Stimulated activated memory B cell treated with anti-CD40 and anti-IgM and Interleukin-4, amounts not matched to agents 10 μg/mL and 1 μg/mL and 100 μg/mL, for 72 hours (primary cell): ENCODE data around the gene PASK.
"Not testable (repeated sequence)": the region's sequence is repeated elsewhere in the genome, so short reads cannot be mapped to it uniquely, and the experiment has no call there.

Experiments used
- ATAC-seq: fragments of 150-1000 bp; cut with Tn5 transposase; 2 replicates; pipeline ENCODE4 v1.10.0; 2021
- H3K27ac Mint-ChIP-seq: one replicate; pipeline ENCODE4 v1.8.0; 2022; ENCODE audit warnings: mild to moderate bottlenecking, mixed read lengths
- H3K27me3 Mint-ChIP-seq: one replicate; pipeline ENCODE4 v1.8.0; 2022; ENCODE audit warnings: mixed read lengths
- H3K36me3 Mint-ChIP-seq: one replicate; pipeline ENCODE4 v1.8.0; 2022; ENCODE audit warnings: mixed read lengths
- H3K4me1 Mint-ChIP-seq: one replicate; pipeline ENCODE4 v1.8.0; 2022; ENCODE audit warnings: mixed read lengths
- H3K4me3 Mint-ChIP-seq: one replicate; pipeline ENCODE4 v1.8.0; 2022; ENCODE audit warnings: mild to moderate bottlenecking, moderate library complexity, mixed read lengths
- H3K9me3 Mint-ChIP-seq: one replicate; pipeline ENCODE4 v1.8.0; 2022; ENCODE audit warnings: mixed read lengths

Gene PASK

DNA sequence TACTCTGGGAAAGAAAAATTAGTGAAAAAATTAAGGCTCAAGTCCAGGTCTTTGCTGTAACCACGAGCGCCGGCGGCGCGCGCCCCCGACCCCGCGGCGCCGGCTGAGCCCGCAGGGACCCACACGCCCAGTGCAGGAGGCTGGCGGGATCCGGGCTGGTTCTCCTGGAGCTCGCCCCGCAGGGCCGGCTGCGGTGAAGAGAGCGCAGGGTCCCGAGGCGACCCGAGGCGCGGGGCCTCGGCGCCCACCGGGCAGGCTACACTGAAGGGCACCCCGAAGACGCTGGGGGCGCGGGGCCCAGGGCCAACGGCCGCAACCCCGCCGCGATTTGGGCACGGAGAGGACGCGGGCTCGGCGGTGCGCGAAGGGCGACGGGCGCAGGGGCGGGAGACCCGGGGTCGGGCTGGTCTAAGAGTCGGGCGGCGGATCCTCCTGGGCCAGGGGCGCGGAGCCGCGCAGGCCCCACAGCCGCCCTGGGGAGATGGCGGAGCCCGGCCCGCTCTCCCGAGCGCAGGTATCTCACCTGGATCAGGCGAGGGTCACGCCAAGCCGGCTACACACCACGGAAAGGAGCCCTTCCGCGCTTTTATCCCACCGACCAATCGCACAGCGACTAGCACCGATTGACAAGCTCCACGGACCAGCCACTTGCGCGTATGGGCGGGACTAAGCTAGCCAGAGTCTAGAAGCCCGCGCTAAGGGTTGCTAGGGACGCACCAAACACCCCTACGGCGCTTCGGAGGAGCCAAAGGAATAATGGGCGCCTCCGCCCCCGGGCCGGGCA lies at the start of gene PASK:
TSS of gene PASK (minus strand) at position 582 of the 784 bp plus-strand sequence. CDS start 6,440 bp downstream, outside the sequence.
- Mint-ChIP-seq H3K4me3 (peak within 1 kb of the TSS; percentile 82), H3K4me1 (peaks cover 60% of the 10 kb centered on the region), H3K27me3 (no peaks in the 10 kb centered on the region), H3K9me3 (no peaks in the 10 kb centered on the region), H3K36me3 (peaks cover 17% of the 10 kb centered on the region), H3K27ac (peak within 1 kb of the TSS; percentile 81)
- peak; percentile 91 for ATAC-seq

DNA sequence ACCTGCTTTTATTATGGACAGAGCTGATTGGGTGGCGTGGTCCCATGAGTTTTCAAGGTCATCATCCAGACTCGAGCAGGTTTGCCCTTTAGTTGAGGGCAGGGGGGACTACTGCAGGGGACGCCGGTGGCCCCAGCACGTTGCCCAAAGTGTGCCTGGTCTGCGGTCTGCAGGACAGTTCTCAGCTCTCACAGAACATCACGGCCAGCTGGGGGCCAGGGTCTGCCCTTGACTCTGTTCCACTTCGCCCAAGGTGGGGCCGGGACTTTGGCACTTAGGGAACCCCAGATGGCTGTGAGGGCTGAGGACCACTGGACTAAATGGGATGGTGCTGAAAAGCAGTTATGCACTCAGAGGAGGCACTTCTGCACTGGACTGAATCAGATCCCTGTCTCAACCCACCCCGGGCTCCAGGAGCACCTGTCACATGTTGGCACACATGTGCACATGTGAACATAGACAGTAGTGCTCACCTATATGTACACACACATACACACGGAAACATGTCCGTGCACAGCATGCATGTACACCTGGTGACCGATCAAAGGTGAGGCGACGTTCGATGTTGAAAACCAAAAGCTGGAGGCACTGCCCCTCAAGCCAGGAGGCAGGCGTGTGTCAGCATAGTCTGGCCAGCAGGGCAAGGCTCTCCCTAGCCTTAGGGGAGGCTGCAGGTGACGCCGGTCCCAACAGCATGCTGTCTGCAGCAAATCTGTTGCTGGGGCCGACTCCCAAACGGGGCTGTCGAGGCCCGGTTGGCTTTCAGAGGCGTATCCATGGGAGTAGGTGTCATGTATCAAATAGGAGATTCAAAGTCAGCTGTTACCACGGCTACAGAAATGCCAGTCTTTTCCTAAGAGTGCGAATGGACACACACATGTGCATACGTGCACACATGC lies 49.4 kb upstream of the PASK start:
- H3K9me3 Mint-ChIP-seq: no peaks in the 10 kb centered on the region
- H3K27me3 Mint-ChIP-seq: peaks cover under 1% of the 10 kb centered on the region
- no peak for ATAC-seq
- H3K4me3 Mint-ChIP-seq: no peak overlapping the region
- no peak overlapping the region for H3K27ac Mint-ChIP-seq
- no peaks in the 10 kb centered on the region for H3K36me3 Mint-ChIP-seq
- H3K4me1 Mint-ChIP-seq: no peaks in the 10 kb centered on the region

DNA sequence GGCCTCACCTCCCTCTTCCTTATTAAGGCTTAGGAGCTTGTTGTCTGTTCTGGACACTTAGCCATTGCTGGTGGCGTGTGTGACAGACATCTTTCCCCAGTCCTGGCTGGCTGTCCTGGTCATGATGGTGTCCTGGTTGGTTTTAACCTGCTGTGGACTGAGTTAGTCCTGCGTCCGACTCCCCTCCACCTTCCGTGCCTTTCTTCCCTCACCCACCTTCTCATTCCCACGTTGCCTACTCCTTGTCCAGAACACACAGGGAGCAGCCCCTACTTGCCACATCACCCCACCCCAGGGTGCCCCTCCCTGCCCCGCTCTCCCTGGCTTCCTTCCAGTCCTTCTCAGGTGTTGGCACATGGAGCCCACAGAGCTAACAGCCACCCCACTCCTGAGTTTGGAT lies 48.7 kb upstream of the PASK start:
- H3K4me3 Mint-ChIP-seq: no peak overlapping the region
- no peak for ATAC-seq
- H3K36me3 Mint-ChIP-seq: no peaks in the 10 kb centered on the region
- no peak overlapping the region for H3K27ac Mint-ChIP-seq
- no peaks in the 10 kb centered on the region for H3K4me1 Mint-ChIP-seq
- H3K27me3 Mint-ChIP-seq: no peaks in the 10 kb centered on the region
- no peaks in the 10 kb centered on the region for H3K9me3 Mint-ChIP-seq

DNA sequence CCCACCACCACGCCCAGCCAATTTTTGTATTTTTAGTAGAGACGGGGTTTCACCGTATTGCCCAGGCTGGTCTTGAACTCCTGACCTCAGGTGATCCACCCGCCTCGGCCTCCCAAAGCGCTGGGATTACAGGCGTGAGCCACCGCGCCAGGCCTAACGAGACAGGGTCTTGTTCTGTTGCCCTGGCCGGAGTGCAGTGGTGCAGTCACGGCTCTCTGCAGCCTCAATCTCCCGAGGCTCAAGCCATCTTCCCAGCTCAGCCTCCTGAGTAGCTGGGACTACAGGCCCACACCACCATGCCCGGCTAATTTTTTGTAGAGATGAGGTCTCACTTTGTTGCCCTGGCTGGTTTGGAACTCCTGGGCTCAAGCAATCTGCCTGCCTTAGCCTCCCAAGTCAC lies 48.0 kb upstream of the PASK start:
- ATAC-seq, H3K36me3 Mint-ChIP-seq, H3K9me3 Mint-ChIP-seq, H3K27me3 Mint-ChIP-seq, H3K4me3 Mint-ChIP-seq, H3K4me1 Mint-ChIP-seq, H3K27ac Mint-ChIP-seq: not testable (repeated sequence)

DNA sequence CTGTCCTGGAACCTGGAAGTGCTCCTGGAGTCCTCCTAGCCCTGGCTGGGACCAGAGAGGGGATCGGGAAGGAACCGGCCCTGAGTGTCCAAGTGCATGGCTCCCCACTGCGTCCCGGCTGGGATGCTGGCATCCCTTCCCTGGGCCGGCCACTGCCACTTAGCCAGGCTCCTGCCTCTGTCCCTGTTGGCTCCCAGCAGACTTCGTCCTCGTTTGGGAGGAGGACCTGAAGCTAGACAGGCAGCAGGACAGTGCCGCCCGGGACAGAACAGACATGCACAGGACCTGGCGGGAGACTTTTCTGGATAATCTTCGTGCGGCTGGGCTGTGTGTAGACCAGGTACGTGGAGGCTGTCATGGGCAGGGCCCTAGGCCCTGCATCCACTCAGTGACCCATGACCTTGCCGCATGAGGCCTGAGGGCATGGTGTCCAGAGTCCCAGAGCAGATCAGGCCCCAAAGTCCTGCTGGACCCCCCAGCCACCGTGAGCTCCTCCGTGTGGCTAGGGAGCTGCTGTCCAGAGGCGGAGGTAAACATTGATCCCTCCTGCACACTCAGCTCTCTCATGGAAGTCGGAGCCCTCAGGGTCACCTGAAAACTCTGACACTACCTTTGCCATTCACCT lies 46.3 kb upstream of the PASK start:
- Mint-ChIP-seq H3K27me3 (no peaks in the 10 kb centered on the region), H3K9me3 (no peaks in the 10 kb centered on the region), H3K4me1 (no peaks in the 10 kb centered on the region), H3K27ac (no peak overlapping the region), H3K36me3 (no peaks in the 10 kb centered on the region), H3K4me3 (no peak overlapping the region)
- peak; percentile 29 for ATAC-seq

DNA sequence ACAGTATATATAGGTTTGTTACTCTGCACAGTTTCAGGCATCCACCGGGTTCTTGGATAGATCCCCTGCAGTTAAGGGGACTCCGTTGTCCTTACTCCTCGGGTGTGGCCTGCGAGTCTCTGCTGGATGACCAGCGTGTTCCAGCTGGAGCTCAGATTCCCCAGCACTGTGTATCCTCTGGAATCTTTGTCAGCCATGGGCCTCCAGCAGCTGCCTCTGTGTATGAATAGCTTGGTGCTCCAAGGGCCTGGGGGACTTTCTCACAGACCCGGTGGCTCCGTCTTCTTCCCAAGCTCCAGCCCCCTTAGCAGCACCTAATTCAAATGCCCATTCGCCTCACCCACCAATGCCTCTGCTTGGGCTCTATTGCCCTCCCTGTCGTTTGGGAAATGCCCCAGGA lies 45.5 kb upstream of the PASK start:
- no peaks in the 10 kb centered on the region for H3K27me3 Mint-ChIP-seq
- no peak overlapping the region for H3K4me3 Mint-ChIP-seq
- H3K27ac Mint-ChIP-seq: no peak overlapping the region
- H3K36me3 Mint-ChIP-seq: no peaks in the 10 kb centered on the region
- H3K4me1 Mint-ChIP-seq: no peaks in the 10 kb centered on the region
- H3K9me3 Mint-ChIP-seq: no peaks in the 10 kb centered on the region
- ATAC-seq: no peak

DNA sequence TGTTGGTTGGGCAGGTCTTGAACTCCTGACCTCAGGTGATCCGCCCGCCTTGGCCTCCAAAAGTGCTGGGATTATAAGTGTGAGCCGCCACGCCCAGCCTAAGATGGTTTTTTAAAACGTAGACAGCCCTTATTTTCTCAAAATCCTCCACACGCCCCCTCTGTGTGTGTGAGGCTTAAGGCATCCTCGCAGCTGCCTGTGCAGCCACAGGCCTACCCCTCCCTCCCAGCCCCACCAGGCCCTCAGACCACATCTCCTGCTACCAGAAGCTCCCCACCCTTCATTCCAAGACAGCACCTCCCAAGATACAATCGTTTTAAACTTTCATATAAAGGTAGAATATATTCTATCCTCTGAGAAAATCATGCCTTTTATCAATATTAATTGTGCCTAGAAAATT lies 44.0 kb upstream of the PASK start:
- Mint-ChIP-seq H3K27ac (no peak overlapping the region), H3K9me3 (no peaks in the 10 kb centered on the region), H3K4me3 (no peak overlapping the region), H3K27me3 (no peaks in the 10 kb centered on the region), H3K4me1 (peaks cover 5% of the 10 kb centered on the region), H3K36me3 (no peaks in the 10 kb centered on the region)
- no peak for ATAC-seq

DNA sequence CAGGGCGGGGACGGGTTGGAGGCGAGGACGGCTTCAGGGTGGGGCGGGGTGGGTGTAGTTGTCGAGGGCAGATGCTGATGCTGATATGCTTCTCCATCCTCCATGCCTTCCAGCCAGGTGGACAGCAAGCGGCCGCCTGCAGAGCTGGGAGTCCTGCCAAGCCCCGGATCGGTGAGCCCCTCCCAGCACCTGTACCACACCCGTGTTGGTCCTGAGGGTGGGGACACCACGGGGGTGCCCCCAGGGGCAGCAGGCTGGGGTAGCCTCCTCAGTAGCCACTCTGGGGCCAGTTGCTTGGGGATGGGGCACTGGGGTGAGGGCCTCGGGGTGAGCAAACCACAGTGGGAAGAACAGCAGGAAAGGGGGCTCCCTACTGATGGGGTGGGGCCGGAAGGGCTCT lies 41.8 kb upstream of the PASK start:
- ATAC-seq: no peak
- H3K27me3 Mint-ChIP-seq: peaks cover 11% of the 10 kb centered on the region
- no peak overlapping the region for H3K27ac Mint-ChIP-seq
- peaks cover 22% of the 10 kb centered on the region for H3K4me1 Mint-ChIP-seq
- H3K9me3 Mint-ChIP-seq: no peaks in the 10 kb centered on the region
- H3K36me3 Mint-ChIP-seq: no peaks in the 10 kb centered on the region
- no peak overlapping the region for H3K4me3 Mint-ChIP-seq

DNA sequence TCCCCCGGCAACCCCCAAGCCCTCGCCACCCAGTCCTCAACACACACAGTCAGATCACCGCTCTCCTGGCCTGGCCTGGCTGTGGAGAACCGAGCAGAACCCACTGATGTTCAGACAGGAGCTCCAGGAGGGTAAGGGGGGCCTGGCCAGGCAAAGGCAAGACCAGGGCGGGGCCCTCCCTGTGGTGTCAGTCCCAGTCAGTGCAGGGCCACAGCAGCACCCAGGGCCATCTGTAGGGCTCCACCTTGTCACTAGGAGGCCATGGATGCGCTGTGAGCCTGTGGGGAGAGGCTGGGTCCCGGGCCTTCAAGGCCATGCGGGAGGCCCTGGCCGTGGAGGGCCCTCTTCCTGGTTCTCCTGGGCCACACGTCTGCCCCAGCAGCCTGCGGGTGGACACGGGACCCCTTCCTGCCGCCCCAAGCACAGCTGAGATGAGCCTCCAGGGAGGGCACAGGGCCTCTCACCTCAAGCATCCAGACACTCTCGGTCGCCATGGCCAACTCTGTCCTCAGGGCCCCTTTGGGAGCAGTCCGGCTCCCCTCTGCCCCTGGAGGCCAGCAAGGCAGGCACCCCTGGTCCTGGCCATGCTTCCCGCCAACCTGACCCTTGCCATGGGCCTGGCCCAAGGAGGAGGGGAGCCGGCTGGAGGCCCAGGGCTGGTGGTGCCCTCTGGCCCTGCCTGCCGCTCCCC lies 41.2 kb upstream of the PASK start:
- peaks cover 11% of the 10 kb centered on the region for H3K27me3 Mint-ChIP-seq
- H3K4me1 Mint-ChIP-seq: peaks cover 22% of the 10 kb centered on the region
- peak; percentile 27 for ATAC-seq
- no peak overlapping the region for H3K4me3 Mint-ChIP-seq
- H3K27ac Mint-ChIP-seq: peak overlapping the region; percentile 17
- H3K36me3 Mint-ChIP-seq: no peaks in the 10 kb centered on the region
- no peaks in the 10 kb centered on the region for H3K9me3 Mint-ChIP-seq

DNA sequence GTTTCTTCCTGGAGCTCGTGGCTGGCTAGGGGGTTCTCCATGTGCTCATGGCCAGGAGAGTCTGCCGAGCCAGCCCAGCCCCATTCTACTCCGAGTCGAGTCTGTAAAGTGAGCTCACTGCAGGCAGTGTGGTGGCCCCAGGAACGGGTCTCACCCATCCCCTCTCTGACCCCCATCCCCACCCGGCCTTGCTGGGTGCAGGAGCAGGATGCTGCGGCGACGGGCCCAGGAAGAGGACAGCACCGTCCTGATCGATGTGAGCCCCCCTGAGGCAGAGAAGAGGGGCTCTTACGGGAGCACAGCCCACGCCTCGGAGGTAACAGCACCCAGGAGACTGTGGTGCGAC lies 40.6 kb upstream of the PASK start:
- ATAC-seq: no peak
- H3K36me3 Mint-ChIP-seq: peaks cover under 1% of the 10 kb centered on the region
- H3K4me1 Mint-ChIP-seq: peaks cover 22% of the 10 kb centered on the region

DNA sequence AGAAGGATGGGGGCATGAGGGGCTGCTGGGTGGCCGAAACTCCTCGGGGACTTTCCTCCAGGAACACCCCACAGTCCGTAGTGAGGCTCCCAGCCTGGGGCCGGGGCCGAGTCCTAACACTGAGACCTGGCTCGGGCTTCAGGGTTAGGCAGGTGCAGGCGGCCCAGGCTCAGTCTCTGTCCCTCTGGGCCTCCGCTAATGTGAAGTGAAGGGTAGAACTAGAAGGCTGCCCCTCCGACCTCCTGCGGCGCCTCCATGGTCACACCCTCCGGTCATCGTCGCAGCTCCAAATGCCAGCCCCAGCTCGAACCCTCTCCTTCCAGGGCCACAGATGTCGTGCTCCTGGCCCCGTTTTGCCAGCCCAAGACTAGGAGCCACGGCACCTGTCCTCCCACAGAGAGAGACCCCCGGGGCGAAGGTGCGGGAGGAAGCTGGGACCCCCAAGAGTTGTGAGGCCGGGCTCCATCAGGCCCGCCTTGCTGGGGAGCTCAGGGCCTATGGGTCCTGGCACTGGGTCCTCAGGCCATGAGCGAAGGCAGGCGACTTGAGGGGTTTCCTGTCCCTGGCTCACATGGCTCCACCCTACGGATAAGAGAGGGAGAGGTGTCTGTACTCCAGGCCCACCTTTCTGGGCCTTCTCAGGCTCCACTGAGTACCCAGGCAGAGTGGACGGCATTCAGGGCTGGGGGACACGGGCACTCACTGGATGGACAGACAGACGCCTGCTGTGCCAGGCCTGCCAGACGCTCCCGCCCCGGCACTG lies 40.0 kb upstream of the PASK start:
- H3K36me3 Mint-ChIP-seq: peaks cover 6% of the 10 kb centered on the region
- peaks cover 22% of the 10 kb centered on the region for H3K4me1 Mint-ChIP-seq
- no peak for ATAC-seq
- H3K9me3 Mint-ChIP-seq: no peaks in the 10 kb centered on the region
- H3K27me3 Mint-ChIP-seq: peaks cover 11% of the 10 kb centered on the region
- no peak overlapping the region for H3K4me3 Mint-ChIP-seq
- H3K27ac Mint-ChIP-seq: no peak overlapping the region

More for the DNA sequence above, 40.6 kb upstream of the PASK start:
- Mint-ChIP-seq H3K27me3 (peaks cover 11% of the 10 kb centered on the region), H3K27ac (no peak overlapping the region), H3K9me3 (no peaks in the 10 kb centered on the region), H3K4me3 (no peak overlapping the region)

DNA sequence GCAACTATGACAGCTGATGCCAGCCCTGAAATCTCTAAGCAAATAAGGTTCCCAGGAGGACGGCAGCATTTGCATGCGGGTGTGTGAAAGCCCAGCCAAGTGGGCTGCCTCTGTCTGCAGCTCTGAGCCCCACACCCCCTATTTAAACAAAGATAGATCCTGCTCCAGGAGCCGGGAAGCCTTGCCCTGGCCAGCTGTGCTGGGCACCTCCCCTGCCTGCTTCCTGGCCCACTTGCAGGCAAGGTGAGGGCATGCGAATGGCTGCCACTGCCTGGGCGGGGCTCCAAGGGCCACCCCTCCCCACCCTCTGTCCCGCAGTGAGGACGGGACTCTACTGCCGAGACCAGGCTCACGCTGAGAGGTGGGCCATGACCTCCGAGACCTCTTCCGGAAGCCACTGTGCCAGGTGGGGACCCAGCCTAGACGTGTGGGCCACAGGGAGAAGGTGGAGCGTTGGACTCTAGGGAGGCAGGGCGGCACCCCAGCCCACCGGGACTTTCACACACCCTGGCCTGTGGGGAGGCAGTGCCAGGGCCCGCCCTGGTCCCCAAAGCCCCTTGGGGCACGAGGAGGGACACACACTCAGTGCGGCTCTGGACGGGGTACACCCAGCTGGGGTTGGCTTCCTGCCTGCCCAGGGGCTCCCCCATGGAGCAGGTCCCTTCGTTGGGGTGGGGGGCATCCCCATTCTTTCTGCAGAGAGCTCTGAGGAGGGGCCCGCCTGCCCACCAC lies 39.3 kb upstream of the PASK start, which contains the start of gene ANO7:
TSS of gene ANO7 (plus strand) at position 317 of the 732 bp plus-strand sequence. CDS start 1,387 bp downstream, outside the sequence.
- H3K9me3 Mint-ChIP-seq: no peaks in the 10 kb centered on the region
- peaks cover 11% of the 10 kb centered on the region for H3K27me3 Mint-ChIP-seq
- H3K27ac Mint-ChIP-seq: peak within 1 kb of the TSS; percentile 11
- peaks cover 22% of the 10 kb centered on the region for H3K4me1 Mint-ChIP-seq
- H3K36me3 Mint-ChIP-seq: peaks cover 13% of the 10 kb centered on the region
- H3K4me3 Mint-ChIP-seq: peak within 1 kb of the TSS; percentile 50
- ATAC-seq: peak; percentile 49

DNA sequence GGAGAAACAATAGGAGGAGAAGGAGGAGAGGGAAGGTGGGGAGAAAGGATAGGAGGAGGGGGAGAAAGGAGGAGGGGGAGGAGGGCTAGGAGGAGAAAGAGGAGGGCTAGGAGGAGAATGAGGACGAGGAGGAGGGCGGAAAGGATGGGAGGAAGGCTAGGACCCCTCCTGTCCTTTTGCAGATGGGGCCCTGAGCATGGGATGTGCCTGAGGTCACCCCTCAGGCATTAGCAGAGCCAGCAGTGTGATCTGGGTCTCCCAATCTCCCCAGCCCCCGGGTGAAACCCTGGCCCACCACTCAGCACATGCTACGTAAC lies 38.6 kb upstream of the PASK start:
- Mint-ChIP-seq H3K27ac (peak overlapping the region; percentile 11), H3K4me3 (no peak overlapping the region), H3K36me3 (peaks cover 17% of the 10 kb centered on the region), H3K4me1 (peaks cover 22% of the 10 kb centered on the region), H3K9me3 (no peaks in the 10 kb centered on the region), H3K27me3 (peaks cover 11% of the 10 kb centered on the region)
- ATAC-seq: no peak
